HG03066 (cell line): ENCODE results near the gene ST6GALNAC3.
"Not testable (repeated sequence)": the region's sequence is repeated elsewhere in the genome, so short reads cannot be mapped to it uniquely, and the experiment has no call there.

Experiments used
- ATAC-seq: cut with Tn5 transposase; IDR thresholded peaks from one replicate; pipeline ENCODE4 v1.9.1; 2021; ENCODE audit warnings: low read depth; ENCODE audit not compliant: unreplicated experiment

Gene ST6GALNAC3

DNA sequence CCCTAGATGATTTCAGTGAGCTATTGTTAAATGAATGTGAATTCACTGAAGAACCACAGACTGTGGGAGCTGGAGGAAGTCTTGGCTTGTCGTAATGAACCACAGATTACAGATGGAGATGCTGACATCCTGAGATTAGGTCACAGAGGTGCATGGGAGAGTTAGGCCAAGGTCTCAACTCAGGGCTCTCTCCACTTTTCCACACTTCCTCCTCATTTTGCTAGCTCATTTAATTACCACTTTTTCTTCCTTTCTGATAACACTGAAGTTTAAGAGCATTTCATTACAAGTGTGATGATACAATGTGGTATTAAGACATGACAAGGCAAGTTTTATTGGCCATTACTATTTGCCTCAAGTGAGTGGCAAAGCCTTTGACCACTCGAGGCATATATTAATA, 30.8 kb downstream of the ST6GALNAC3 start:
- ATAC-seq, result no peak

DNA sequence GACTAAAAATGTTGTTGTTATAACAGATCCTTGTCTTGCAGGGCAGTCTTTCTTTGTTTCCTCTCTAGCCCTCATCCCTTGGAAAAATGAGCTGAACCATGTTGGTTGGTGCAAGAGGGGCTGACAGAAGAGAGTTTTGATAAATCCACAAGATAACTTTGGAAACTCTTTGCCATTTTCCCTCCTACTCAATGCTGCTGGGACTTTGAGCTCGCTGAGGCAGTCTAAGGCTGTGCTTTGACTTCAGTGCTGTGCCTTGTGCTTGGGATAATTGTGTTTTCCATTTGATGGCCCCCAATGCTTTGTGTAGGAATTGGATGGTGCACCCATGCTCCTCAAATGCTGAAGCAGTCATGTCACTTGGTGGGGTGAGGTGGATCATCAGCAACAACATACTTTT, 31.7 kb downstream of the ST6GALNAC3 start:
- no peak for ATAC-seq

DNA sequence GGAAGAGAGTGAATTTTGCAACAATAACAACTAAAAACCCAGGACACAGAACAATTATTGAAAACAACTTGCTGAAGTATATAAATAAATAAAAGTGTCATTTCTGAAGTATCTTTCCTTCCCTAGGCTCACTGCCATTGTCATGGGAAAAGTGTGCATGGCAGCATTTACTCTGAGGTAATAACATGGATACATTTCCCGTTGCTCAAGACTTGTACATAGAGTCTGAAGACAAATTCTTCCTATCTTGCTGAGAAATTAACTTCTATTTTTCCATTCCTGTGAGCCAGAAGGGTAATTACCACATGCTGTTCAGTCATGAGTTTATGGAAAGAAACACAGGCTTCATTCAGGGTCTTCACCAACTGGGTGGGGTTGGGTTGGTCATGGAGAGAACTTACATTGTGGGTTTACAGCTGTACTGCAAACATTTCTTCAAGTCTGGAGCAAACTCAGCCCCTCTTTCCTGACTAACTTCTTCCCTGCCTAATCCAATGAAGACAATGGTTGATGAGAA, 32.2 kb downstream of the ST6GALNAC3 start:
- no peak for ATAC-seq

DNA sequence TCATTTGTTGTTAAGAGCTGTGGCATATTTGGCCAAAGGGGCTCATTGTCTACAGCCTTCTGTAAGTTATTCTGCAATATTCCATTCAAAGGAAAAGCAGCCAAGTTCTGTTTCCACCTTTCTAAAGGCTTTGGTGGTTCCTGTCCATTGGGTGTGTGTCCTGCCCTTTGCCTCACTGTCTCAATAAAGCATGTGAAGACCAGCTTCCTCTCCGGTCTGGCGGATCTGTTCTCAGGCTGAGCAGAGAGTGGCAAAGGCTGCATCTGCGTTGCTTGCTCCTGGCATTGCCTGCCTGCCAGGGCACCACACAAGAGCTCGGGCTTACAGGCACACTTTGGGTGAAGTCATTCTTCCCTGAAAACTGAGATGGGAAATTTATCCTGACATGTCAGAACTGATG, 34.9 kb downstream of the ST6GALNAC3 start:
- ATAC-seq, result no peak

DNA sequence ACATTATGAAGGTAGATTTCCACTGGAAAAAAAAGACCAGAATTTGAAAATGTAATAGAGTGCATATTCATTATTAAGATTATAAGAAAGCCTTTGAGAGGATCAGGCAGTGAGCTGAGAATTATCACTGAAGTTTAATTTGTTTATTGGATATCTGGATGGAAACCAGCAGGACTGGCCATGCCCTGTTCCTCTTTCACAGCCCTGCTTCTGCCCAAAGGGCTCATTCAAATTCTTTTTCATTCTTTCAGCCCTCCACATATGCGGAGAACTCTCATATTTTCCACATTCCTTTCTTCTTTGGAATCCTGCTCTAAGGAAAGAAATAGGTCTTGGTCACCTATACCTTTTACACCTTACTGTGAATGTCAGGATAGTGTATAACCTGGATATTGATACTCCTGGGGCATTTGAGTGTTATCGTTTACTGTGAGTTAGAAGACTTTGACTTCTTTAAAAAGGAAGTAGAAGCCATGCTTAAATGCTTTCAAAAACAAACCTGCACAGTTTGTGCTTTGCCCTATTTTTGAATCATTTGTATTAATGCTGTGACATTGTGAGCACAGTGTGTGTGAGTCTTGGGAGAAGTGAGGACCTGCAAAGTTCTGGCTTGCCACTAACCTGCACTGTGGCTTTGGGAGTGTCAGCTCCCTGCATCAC, 35.5 kb downstream of the ST6GALNAC3 start:
- ATAC-seq, result no peak

DNA sequence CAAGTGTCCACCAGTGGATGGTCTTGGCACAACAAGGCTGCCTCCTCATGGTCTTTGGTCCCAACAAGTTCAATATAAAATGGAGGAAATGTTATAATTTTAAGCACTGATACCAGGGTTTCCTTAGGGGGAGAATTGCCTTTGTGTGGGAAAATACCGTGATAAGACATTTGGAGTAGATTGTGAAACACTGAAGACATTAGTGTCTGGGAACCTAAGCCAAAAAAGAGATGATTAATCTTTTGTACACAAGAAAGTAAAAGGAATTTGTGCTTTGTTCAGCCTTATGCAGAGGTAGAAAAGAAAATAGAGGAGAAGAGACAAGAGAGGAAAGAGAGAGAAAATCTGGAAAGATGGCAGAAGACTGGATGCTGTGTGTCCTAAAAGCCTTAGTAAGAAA, 36.1 kb downstream of the ST6GALNAC3 start:
- no peak for ATAC-seq

DNA sequence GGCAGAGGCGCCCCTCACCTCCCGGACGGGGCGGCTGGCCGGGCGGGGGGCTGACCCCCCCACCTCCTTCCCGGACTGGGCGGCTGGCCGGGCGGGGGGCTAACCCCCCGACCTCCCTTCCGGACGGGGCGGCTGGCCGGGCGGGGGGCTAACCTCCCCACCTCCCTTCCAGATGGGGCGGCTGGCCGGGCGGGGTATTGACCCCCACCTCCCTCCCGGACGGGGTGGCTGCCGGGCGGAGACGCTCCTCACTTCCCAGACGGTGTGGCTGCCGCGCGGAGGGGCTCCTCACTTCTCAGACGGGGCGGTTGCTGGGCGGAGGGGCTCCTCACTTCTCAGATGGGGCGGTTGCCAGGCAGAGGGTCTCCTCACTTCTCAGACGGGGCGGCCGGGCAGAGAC, 37.8 kb downstream of the ST6GALNAC3 start:
- not testable (repeated sequence) for ATAC-seq

DNA sequence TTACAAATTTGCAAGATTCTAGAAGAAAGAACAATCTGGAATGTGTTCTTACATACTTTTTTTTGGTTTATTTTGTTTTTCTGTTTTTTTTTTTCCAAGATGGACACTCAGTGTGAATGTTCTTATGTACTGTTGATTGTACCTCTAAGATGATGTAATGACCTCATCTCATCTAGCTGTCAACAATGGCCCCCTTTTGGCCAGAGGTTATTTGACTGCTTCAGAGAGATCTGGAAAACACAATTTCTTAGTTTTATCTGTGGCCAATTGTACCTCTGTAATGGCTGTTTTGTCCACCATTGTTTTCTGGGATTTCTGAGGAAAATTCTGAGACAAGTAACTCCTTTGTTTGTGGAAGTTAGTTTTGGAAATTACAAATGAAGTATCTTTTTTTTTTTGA, 38.9 kb downstream of the ST6GALNAC3 start:
- no peak for ATAC-seq

DNA sequence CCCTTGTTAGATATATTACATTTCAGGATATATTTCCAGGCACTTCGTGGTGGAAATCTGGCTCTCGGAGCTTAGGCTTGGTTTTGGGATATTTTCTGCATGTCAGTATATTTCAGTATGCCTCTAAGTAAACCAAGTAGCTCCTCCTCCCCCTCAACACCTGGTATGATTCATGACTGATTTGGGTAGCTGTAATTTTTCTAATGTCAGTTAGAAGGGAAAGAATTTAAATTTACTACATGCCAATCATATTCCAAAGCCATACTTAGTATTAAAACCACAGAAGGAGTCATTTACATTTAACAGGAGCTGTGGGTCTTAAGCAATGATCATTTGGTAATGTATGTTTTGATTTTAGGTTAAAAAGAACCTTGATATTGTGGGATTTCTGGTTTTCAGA, 40.6 kb downstream of the ST6GALNAC3 start:
- no peak for ATAC-seq

DNA sequence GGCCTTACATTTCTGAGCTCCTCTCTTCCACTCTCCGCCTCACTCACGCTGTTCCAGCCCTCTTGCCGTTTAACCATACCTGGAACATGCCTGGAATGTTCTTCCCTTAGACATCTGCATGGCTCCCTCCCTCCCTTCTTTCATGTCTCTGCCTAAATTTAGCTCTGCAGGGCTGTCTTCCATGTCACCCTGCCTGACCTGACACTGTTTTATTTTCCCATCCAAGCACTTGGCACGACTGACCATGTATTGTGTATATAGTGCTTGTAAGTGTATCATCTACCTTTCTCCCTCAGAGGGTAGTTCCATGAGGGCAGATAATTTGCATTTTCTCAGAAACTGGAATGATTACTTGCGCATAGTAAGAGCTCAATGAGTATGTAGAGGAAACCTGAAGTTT, 47.3 kb downstream of the ST6GALNAC3 start:
- ATAC-seq, result no peak

DNA sequence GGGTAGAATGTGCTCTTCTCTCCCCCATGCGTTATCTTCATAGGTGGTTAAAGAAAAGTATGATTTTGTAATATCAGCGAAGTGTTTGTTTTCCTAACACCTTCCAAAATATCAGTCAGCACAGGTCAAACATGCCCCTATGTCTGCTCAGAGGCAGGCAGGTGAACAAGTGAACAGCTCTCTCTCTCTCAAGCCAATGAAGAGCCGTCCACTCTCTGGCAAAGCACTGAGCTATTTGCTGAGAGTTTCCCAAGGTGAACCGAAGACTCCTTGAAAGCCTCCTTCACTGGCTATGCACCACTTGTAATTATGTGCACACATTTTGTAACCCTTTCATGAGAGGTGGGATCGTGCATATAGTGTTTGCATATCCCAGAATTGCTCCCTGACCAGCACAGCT, 47.7 kb downstream of the ST6GALNAC3 start:
- no peak for ATAC-seq

DNA sequence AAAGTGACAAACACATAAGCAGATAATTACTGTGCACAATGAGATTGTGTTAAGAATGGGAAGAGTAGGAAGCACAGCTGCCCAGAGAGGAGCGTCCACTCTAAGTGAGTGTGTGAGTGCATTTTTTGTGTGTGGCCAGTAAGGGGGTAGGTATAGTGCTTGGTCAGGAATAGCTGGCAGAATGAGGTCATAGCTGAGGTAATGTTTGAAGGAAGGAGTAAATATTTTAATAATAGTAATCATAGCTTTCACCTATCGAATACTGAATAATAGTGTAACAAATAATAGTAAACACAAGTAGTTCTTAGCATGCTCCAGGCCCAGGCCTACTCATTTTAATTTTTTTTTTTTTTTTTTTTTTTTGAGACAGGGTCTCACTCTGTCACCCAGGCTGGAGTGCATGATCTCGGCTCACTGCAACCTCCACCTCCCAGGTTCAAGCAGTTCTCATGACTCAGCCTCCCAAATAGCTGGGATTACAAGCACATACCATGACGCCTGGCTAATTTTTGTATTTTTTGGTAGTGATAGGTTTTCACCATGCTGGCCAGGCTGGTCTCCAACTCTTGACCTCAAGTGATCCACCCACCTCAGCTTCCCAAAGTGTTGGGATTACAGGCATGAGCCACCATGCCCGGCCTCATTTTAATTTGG, 49.0 kb downstream of the ST6GALNAC3 start:
- not testable (repeated sequence) for ATAC-seq

DNA sequence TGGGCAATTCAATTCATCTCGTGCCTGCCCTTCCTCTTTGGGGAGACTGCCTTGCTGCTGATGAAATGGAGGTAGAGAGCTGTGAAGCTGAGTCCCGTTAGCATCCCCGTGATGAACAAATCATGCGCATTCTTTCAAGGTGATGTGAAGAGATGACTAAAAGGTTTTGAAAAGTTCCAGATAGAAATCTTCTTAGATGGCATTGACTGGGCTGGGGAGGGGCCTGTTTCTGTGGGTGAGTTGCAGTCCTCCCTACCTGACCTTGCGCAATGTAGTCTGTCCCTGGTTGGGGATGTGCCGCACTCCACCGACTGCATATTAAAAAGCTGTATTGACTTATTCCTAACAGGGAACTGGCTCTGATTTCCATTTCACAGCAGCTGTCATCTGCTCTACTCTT, 49.6 kb downstream of the ST6GALNAC3 start:
- no peak for ATAC-seq

DNA sequence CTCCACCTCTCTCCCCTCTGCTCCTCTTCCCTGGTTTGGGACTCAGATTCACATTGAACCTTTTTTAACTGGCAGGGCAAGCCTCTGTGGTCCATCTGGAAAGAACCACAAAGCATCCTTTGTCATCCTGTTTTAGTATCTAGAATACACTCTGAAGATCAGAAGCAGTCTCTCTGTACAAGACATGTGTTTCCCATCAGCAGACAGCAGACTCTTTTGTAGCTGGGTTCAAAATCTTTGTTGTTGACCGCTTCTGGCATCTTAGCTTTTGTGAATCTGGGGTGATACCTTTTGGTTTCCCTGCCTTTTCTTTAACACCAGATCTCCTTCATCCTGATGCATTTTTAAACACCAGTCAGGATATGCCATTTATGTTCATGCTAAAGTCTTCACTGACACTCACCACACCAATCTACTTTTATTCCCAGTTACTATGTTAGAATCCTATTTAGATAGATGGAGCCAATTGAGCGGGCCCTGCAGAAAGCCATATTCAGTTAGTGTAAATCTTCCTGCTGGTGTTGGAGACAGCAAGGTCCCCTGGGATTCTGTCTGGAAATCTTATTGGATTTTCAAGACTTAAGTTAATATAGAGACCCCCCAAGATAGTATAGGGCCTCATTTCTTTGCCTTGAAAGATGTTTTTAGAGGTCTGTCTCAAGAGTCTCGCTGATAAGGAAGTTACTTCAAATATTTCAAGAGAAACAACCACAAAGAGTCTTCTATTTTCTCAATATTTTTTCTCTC, 51.1 kb downstream of the ST6GALNAC3 start:
- ATAC-seq, result no peak

DNA sequence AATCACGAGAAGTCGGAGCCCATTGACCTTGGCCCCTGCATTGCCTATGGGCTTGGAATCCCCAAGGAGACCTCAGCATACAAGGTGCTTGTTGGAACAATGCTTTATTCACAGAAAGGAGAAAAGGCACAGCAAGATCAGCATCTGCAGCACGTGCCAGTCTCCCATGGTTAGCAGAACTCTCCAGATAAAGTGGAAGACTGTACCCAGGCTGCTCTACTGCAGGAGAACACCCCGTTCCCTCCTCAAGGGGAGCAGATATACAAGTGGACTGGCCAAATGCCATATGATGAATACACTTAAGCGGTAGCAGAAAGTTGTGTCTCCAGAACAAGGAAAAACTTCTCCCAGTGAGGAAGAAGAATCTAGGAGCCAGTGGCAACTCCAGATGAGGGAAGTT, 53.5 kb downstream of the ST6GALNAC3 start:
- no peak for ATAC-seq

DNA sequence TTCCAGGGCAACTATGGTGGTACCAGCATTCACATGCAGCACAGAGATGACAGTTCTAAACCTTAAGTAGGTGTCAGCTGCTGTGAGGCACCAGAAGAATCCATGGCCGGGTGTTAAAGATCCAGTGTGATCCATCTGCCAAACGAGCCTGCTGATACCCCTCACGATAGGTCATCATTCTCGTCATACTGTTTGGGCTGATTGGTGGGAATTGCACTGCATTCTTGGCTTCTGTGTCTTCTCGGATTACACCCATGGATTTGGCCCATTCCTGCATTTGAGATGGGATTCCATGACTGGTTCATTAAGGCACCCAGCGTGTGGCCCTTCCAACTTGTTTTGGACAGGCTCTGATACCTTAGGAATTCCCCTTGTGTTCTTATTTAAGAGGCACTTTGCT, 55.2 kb downstream of the ST6GALNAC3 start:
- no peak for ATAC-seq

DNA sequence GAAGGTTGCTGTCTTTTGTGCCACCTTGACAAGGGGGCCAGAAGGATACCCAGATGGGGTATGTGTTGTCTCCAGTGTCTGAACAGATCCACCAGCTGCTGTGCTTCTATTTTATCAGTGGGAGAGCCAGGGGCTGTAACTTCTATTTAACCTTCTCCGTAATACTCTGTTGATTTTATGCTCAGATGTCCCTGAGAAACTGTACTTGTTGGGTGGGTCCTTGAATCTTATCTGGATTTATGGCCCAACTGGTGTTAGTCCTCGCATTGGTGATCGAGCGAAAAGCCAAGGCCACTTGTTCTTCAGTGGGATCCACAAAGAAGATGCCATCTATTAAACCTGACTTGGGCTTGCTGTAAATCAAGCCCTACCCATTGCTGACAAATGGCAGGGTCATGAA, 56.4 kb downstream of the ST6GALNAC3 start:
- ATAC-seq, result no peak

DNA sequence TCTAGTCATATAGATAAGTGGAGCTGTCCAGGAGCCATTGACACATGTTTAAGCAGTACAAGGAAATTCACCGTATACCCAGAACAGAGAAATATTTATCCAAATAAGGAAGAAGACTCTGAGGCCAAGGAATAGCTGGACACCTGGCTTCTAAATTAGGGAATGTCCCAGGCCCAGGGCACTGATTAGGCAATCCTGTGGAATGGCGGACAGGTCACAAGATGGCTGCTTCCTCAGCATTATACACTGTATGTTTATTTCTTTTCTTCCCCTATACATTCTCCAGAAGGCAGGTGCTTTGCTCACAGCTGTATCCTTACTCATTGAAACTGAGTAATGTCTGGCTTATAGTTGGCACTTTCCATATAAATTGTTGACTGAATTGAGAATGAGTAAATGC, 59.4 kb downstream of the ST6GALNAC3 start:
- no peak for ATAC-seq

DNA sequence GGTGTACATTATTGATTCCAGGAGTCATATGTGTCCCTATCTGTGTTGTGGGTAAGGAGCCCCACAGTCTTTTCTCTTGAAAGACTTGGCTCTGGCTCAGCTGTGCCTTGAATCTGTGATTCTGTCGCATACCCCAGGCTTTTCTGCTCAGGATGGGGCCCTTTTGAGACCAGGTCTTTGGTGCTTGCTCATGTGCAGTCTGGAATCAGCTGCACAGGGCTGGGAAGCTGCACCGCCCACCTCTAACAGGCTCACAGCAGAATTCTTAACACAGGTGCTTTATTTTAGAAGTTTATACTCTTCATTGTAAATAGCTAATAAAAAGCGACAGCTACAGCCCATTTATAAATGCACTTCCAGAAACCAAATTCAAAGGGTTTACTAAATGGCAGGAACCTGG, 61.3 kb downstream of the ST6GALNAC3 start:
- ATAC-seq, result no peak

DNA sequence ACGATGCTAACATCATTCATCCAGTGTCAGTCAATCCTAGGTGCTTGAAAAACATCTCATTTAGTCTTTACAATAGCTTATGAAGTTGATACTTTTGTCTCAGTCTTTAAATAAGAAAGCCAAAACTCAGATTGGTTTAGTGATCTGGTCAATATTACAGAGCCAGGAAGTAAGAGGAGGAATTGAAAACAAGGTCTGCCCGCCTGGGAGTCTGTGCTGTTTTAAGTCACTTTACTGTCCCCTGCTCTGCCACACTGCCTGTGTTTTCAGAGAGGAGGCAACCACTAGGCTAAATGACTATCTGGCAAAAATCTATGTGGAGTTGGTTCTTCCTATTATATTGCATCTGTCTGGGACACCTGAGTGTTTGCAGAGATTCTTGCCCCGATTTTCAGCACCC, 62.3 kb downstream of the ST6GALNAC3 start:
- ATAC-seq, result no peak

DNA sequence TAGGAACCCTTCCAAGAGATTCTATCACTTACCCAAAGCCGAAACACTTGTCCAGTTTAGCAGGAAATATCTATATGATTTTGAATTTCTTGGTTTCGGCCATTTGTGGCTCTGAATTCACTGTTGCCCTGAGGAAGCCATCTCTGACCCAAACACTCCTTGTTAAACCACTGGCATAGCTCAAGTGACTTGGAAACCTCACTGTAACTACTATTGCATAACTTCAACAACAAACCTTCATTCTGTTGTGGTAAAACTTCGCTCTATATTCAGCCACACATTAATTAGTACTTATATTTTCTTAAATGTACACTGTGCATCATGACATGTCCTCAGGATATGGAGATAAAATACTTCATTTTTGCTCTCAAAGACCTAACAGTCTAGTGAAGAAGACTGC, 63.2 kb downstream of the ST6GALNAC3 start:
- ATAC-seq, result no peak

DNA sequence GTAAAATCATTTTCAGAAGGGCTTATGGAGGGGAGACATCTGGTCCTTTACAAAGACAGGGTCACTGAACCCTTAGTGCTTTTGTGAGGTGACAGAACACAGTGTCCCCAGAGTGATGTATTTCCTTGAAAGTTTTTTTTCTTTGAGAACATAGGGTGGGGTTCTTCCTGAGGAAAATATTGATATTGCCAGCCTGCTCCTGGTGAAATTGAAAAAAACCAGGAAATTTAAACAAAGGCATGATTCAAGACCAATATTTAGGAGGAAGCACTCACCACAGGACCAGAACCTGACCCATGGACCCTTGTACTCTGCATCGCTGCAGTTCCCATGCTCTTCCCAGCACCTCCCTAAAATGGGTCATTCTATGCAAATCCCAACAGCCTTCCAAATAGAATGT, 63.7 kb downstream of the ST6GALNAC3 start:
- no peak for ATAC-seq
